Measurements from ENCODE around the gene ASTN1.

GRCh38 chr1:177170756-177171535 is 6.4 kb upstream of the ASTN1 start, which contains the start of gene BRINP2:
- no peak for TF ChIP-seq YY1 (IDR thresholded peaks at IDR 0.05; ENCODE audit: extremely low read depth, insufficient replicate concordance, low read depth, low read length)
- no peak for TF ChIP-seq POLR2A (IDR thresholded peaks at IDR 0.05; ENCODE audit: borderline replicate concordance, extremely low read depth, insufficient read depth, insufficient read length)
- no peak for TF ChIP-seq CTCF (IDR thresholded peaks at IDR 0.05 in 2 of 3, conservative IDR thresholded peaks at IDR 0.05 in 1 of 3; ENCODE audit: borderline replicate concordance in 1 of 3, insufficient read depth in 1 of 3, low read depth in 2 of 3, low read length in 2 of 3)
- no peak for TF ChIP-seq POLR2AphosphoS5 (IDR thresholded peaks at IDR 0.05; ENCODE audit: low read depth, low read length)
- TF ChIP-seq, protein P1, sequence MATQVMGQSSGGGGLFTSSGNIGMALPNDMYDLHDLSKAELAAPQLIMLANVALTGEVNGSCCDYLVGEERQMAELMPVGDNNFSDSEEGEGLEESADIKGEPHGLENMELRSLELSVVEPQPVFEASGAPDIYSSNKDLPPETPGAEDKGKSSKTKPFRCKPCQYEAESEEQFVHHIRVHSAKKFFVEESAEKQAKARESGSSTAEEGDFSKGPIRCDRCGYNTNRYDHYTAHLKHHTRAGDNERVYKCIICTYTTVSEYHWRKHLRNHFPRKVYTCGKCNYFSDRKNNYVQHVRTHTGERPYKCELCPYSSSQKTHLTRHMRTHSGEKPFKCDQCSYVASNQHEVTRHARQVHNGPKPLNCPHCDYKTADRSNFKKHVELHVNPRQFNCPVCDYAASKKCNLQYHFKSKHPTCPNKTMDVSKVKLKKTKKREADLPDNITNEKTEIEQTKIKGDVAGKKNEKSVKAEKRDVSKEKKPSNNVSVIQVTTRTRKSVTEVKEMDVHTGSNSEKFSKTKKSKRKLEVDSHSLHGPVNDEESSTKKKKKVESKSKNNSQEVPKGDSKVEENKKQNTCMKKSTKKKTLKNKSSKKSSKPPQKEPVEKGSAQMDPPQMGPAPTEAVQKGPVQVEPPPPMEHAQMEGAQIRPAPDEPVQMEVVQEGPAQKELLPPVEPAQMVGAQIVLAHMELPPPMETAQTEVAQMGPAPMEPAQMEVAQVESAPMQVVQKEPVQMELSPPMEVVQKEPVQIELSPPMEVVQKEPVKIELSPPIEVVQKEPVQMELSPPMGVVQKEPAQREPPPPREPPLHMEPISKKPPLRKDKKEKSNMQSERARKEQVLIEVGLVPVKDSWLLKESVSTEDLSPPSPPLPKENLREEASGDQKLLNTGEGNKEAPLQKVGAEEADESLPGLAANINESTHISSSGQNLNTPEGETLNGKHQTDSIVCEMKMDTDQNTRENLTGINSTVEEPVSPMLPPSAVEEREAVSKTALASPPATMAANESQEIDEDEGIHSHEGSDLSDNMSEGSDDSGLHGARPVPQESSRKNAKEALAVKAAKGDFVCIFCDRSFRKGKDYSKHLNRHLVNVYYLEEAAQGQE (IDR thresholded peaks at IDR 0.05; ENCODE audit: low read depth), result no peak
- TF ChIP-seq JUND (IDR thresholded peaks at IDR 0.05), result no peak
- no peak for TF ChIP-seq EZH2 (IDR thresholded peaks at IDR 0.05)
- TF ChIP-seq SP1 (IDR thresholded peaks at IDR 0.05; ENCODE audit: low read depth), result no peak
- TF ChIP-seq SIN3A (IDR thresholded peaks at IDR 0.05; ENCODE audit: low read depth), result no peak
- TF ChIP-seq EZH2phosphoT487 (IDR thresholded peaks at IDR 0.05; ENCODE audit: borderline replicate concordance), result no peak
- no peak for TF ChIP-seq ZBTB33 (IDR thresholded peaks at IDR 0.05; ENCODE audit: extremely low read depth, insufficient replicate concordance, low read length)

Data from HCT116 (cell line).